Measurements from ENCODE around the gene EFCAB6. TPM values are rescaled to one million over a fixed set of nuclear protein-coding genes. Genes with fewer than 3 reads are reported as not detected.

EFCAB6 gene
- total and polyA plus RNA-seq, 9 of the 15 experiments (the other 6 are each of a cell fraction or from before 2014, with no cell fraction given): 0.06 TPM; not detected in 8

DNA sequence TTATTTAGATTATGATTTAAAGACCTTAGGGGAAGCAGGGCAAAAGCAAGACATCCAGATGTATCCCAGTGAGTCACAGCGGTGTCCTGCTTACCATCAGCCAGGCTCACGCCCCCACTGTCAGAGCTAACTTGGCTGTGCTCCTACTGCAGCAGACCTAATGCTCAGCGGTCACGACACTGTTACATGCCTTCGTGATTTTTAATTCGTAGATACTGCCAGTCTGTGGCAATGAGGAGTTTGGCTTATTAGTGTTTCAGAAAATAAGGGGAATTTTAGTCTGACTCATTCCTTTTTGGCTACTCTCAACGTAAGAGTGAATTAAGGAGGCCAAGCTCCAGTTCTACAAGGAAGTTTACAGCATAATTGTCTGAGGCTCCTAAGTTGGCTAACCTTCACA is 22.7 kb downstream of the EFCAB6 start:
- intact Hi-C loops (cut with micrococcal nuclease): no loop called here
- Histone ChIP-seq H3K79me2 (ENCODE audit: control insufficient read depth, insufficient read depth, low read length) (no peaks in the 10 kb centered on the region), H3K9ac (ENCODE audit: insufficient read depth in 1 of 2, low read depth in 2 of 2, low read length in 2 of 2) (no peak overlapping the region), H3K4me3 (no peak overlapping the region), H3K4me2 (ENCODE audit: insufficient read depth, low read length) (no peak overlapping the region), H3K9me1 (ENCODE audit: control insufficient read depth, insufficient read depth, low read length) (no peaks in the 10 kb centered on the region), H3K27me3 (ENCODE audit: control insufficient read depth in 2 of 2, insufficient read depth in 2 of 2, low read length in 2 of 2) (no peaks in the 10 kb centered on the region; a peak in 1 of 5 replicates), H3K27ac (ENCODE audit: extremely low read depth, low read depth, low read length) (no peak overlapping the region), H3K4me1 (replicated peaks in 1 of 2; ENCODE audit: control insufficient read depth in 2 of 2, insufficient read depth in 2 of 2, low read length in 2 of 2) (no peaks in the 10 kb centered on the region), H3K9me3 (replicated peaks; ENCODE audit: control insufficient read depth, insufficient read depth, low read depth, low read length) (no peaks in the 10 kb centered on the region), H4K20me1 (replicated peaks; ENCODE audit: control insufficient read depth, insufficient read depth, low read length) (no peaks in the 10 kb centered on the region), H3K36me3 (ENCODE audit: control insufficient read depth, insufficient read depth, low read length) (no peaks in the 10 kb centered on the region), H2AFZ (ENCODE audit: low read depth, low read length) (no peak overlapping the region)
- ChIA-PET POLR2A (no interaction called here), CTCF (ENCODE audit: low intra/inter-chr PET ratio) (no interaction called here)
- FAIRE-seq: no peak
- no peak for ATAC-seq
- 0% methylated on average over 7 of the region's 7 CpGs for WGBS (ENCODE audit: insufficient coverage, low coverage, missing lambda C conversion rate)
- in situ Hi-C loops (cut with MboI): no loop called here
- DNase-seq (ENCODE audit: extremely low read depth in 1 of 4, low spot score in 3 of 4): no peak
- no TSS peak for BruUV-seq (replicated peaks)
- TF ChIP-seq ETS2 (tag; IDR thresholded peaks at IDR 0.05; ENCODE audit: borderline replicate concordance, poor library complexity, severe bottlenecking) (no peak), TARDBP (IDR thresholded peaks at IDR 0.05) (no peak), CBFA2T2 (conservative IDR thresholded peaks at IDR 0.05) (no peak), MTA3 (IDR thresholded peaks at IDR 0.05; ENCODE audit: borderline replicate concordance) (no peak), DDX20 (tag; IDR thresholded peaks at IDR 0.05; ENCODE audit: low read depth) (no peak), GABPB2 (CRISPR knock-in tag; conservative IDR thresholded peaks at IDR 0.05) (no peak), KLF13 (tag; IDR thresholded peaks at IDR 0.05; ENCODE audit: borderline replicate concordance, low read depth) (no peak), RBM22 (IDR thresholded peaks at IDR 0.05; ENCODE audit: low read depth, low read length, poor library complexity, severe bottlenecking) (no peak), MLX (CRISPR knock-in tag; conservative IDR thresholded peaks at IDR 0.05) (no peak)
- TF ChIP-seq, protein P1, sequence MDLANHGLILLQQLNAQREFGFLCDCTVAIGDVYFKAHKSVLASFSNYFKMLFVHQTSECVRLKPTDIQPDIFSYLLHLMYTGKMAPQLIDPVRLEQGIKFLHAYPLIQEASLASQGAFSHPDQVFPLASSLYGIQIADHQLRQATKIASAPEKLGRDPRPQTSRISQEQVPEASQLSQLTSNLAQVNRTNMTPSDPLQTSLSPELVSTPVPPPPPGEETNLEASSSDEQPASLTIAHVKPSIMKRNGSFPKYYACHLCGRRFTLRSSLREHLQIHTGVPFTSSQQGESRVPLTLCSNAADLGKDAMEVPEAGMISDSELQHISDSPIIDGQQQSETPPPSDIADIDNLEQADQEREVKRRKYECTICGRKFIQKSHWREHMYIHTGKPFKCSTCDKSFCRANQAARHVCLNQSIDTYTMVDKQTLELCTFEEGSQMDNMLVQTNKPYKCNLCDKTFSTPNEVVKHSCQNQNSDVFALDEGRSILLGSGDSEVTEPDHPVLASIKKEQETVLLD (IDR thresholded peaks at IDR 0.05): no peak
- TF ChIP-seq, protein P2, sequence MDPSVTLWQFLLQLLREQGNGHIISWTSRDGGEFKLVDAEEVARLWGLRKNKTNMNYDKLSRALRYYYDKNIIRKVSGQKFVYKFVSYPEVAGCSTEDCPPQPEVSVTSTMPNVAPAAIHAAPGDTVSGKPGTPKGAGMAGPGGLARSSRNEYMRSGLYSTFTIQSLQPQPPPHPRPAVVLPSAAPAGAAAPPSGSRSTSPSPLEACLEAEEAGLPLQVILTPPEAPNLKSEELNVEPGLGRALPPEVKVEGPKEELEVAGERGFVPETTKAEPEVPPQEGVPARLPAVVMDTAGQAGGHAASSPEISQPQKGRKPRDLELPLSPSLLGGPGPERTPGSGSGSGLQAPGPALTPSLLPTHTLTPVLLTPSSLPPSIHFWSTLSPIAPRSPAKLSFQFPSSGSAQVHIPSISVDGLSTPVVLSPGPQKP (CRISPR knock-in tag; IDR thresholded peaks at IDR 0.05): no peak

Measured in K562 (cell line).